H9 (cell line): ENCODE data around the gene ADGRD1. TPM values are rescaled to one million over a fixed set of nuclear protein-coding genes. Genes with fewer than 3 reads are reported as not detected.

Experiments
- DNase-seq: peaks from one replicate; pipeline ENCODE4 v3.0.0-alpha.2; 2017
- H2AFZ ChIP-seq: one replicate; pipeline ENCODE4 v1.6.1; 2013; ENCODE audit warnings: mild to moderate bottlenecking, low read length, control low read depth, moderate library complexity
- H2AK5ac ChIP-seq: 2 replicates; pipeline ENCODE4 v1.6.1; 2013; ENCODE audit warnings: low read length, control low read depth, mixed read lengths; ENCODE audit not compliant: insufficient read length
- H2BK120ac ChIP-seq: one replicate; pipeline ENCODE4 v1.6.1; 2013; ENCODE audit warnings: low read depth, mild to moderate bottlenecking, low read length, control low read depth, inconsistent platforms; ENCODE audit not compliant: poor library complexity, severe bottlenecking
- H2BK12ac ChIP-seq: 2 replicates; pipeline ENCODE4 v1.6.1; 2013; ENCODE audit warnings: low read length, control low read depth, mixed read lengths, low read depth; ENCODE audit not compliant: insufficient read length
- H2BK15ac ChIP-seq: 2 replicates; pipeline ENCODE4 v1.6.1; 2013; ENCODE audit warnings: low read depth, low read length, control low read depth
- H2BK20ac ChIP-seq: one replicate; pipeline ENCODE4 v1.6.1; 2013; ENCODE audit warnings: low read depth, mild to moderate bottlenecking, low read length, control low read depth, inconsistent platforms; ENCODE audit not compliant: poor library complexity, severe bottlenecking
- H2BK5ac ChIP-seq: 2 replicates; pipeline ENCODE4 v1.6.1; 2013; ENCODE audit warnings: low read length, control low read depth, mixed read lengths; ENCODE audit not compliant: insufficient read length
- H3K14ac ChIP-seq: 2 replicates; pipeline ENCODE4 v1.6.1; 2013; ENCODE audit warnings: low read length, control low read depth; ENCODE audit not compliant: insufficient read depth
- H3K18ac ChIP-seq: 2 replicates; pipeline ENCODE4 v1.6.1; 2013; ENCODE audit warnings: low read depth, mild to moderate bottlenecking, mixed read lengths, low read length, control low read depth; ENCODE audit not compliant: insufficient read length
- H3K23ac ChIP-seq: 2 replicates; pipeline ENCODE4 v1.6.1; 2013; ENCODE audit warnings: low read length, control low read depth, mixed read lengths, low read depth; ENCODE audit not compliant: insufficient read length
- H3K23me2 ChIP-seq: 2 replicates; pipeline ENCODE4 v1.6.1; 2013; ENCODE audit warnings: low read depth, mild to moderate bottlenecking, mixed read lengths, low read length, control low read depth; ENCODE audit not compliant: insufficient read length, poor library complexity, severe bottlenecking
- H3K27ac ChIP-seq: 2 replicates; pipeline ENCODE4 v1.5.1; 2013; ENCODE audit warnings: low read length, control low read depth, mixed read lengths, low read depth; ENCODE audit not compliant: insufficient read length
- H3K27me3 ChIP-seq: 2 replicates; pipeline ENCODE4 v1.6.1; 2013; ENCODE audit warnings: low read length, control low read depth, inconsistent platforms; ENCODE audit not compliant: insufficient read depth
- H3K4ac ChIP-seq: 2 replicates; pipeline ENCODE4 v1.6.1; 2013; ENCODE audit warnings: low read depth, mild to moderate bottlenecking, control low read depth, inconsistent platforms, low read length, moderate library complexity
- H3K4me1 ChIP-seq: 2 replicates; pipeline ENCODE4 v1.6.1; 2013; ENCODE audit warnings: low read length, control low read depth, inconsistent platforms; ENCODE audit not compliant: insufficient read depth
- H3K4me2 ChIP-seq: 2 replicates; pipeline ENCODE4 v1.6.1; 2013; ENCODE audit warnings: low read length, control low read depth, mixed read lengths; ENCODE audit not compliant: insufficient read length, insufficient read depth
- H3K56ac ChIP-seq: 2 replicates; pipeline ENCODE4 v1.6.1; 2013; ENCODE audit warnings: low read depth, mild to moderate bottlenecking, mixed read lengths, low read length, control low read depth; ENCODE audit not compliant: insufficient read length
- H3K79me1 ChIP-seq: 2 replicates; pipeline ENCODE4 v1.6.1; 2013; ENCODE audit warnings: low read depth, mild to moderate bottlenecking, moderate library complexity, low read length, control low read depth, inconsistent platforms; ENCODE audit not compliant: insufficient read depth, poor library complexity, severe bottlenecking
- H3K79me2 ChIP-seq: 2 replicates; pipeline ENCODE4 v1.6.1; 2013; ENCODE audit warnings: low read length, control low read depth, inconsistent platforms; ENCODE audit not compliant: insufficient read depth
- H3K9ac ChIP-seq: 2 replicates; pipeline ENCODE4 v1.6.1; 2013; ENCODE audit warnings: low read length, control low read depth, mixed read lengths; ENCODE audit not compliant: insufficient read length; ENCODE audit errors: extremely low read depth
- H3K9me3 ChIP-seq: one replicate; pipeline ENCODE4 v1.6.1; 2013; ENCODE audit warnings: low read depth, low read length, inconsistent platforms; ENCODE audit not compliant: control insufficient read depth
- H3T11ph ChIP-seq: one replicate; pipeline ENCODE4 v1.6.1; 2013; ENCODE audit warnings: mild to moderate bottlenecking, low read length, control low read depth, inconsistent platforms
- H4K20me1 ChIP-seq: one replicate; pipeline ENCODE4 v1.6.1; 2013; ENCODE audit not compliant: control insufficient read depth, insufficient read length, insufficient read depth
- H4K5ac ChIP-seq: 2 replicates; pipeline ENCODE4 v1.6.1; 2013; ENCODE audit warnings: low read depth, mild to moderate bottlenecking, mixed read lengths, low read length, control low read depth; ENCODE audit not compliant: insufficient read length
- H4K8ac ChIP-seq: replicated peaks from 2 replicates; pipeline ENCODE4 v1.6.1; 2013; ENCODE audit warnings: low read length, control low read depth, mixed read lengths, low read depth; ENCODE audit not compliant: insufficient read length
- H4K91ac ChIP-seq: 2 replicates; pipeline ENCODE4 v1.6.1; 2013; ENCODE audit warnings: low read depth, mild to moderate bottlenecking, moderate library complexity, mixed read lengths, low read length, control low read depth; ENCODE audit not compliant: insufficient read length
- H3K27ac Mint-ChIP-seq, 3 experiments: 2 replicates in 2 of 3; 3 replicates in 1 of 3; pipeline ENCODE4 v1.8.0; 2020 to 2021; ENCODE audit warnings: mixed read lengths in 3 of 3, mild to moderate bottlenecking in 1 of 3, moderate library complexity in 1 of 3
- H3K27me3 Mint-ChIP-seq: 2 replicates; pipeline ENCODE4 v1.8.0; 2021; ENCODE audit warnings: low read depth, mild to moderate bottlenecking, moderate library complexity, mixed read lengths
- H3K36me3 Mint-ChIP-seq, 3 experiments: 2 replicates in 2 of 3; 3 replicates in 1 of 3; pipeline ENCODE4 v1.8.0; 2020 to 2021; ENCODE audit warnings: low read depth in 3 of 3, mixed read lengths in 3 of 3; ENCODE audit not compliant: insufficient read depth in 1 of 3
- H3K4me1 Mint-ChIP-seq, 2 experiments: 2 replicates each; pipeline ENCODE4 v1.8.0; 2020; ENCODE audit warnings: mixed read lengths in 2 of 2
- H3K4me3 Mint-ChIP-seq, 2 experiments: 2 replicates in 1 of 2; 3 replicates in 1 of 2; pipeline ENCODE4 v1.8.0; 2020 to 2021; ENCODE audit warnings: mild to moderate bottlenecking in 2 of 2, mixed read lengths in 2 of 2, moderate library complexity in 1 of 2
- H3K9me3 Mint-ChIP-seq, 2 experiments: 2 replicates in 1 of 2; 3 replicates in 1 of 2; pipeline ENCODE4 v1.8.0; 2020; ENCODE audit warnings: mild to moderate bottlenecking in 2 of 2, mixed read lengths in 2 of 2, moderate library complexity in 1 of 2
- WGBS: extraction: QIAGEN DNeasy Blood & Tissue Kit; methylation state at CpG from one replicate; pipeline ENCODE4 v1.1.7; 2013; ENCODE audit warnings: missing lambda C conversion rate, low lambda C conversion rate, mixed read lengths; ENCODE audit not compliant: insufficient read length; ENCODE audit errors: extremely low coverage; 5-methylcytosine and 5-hydroxymethylcytosine counted together
- total RNA-seq: library from RNA; stranded (reverse); gene quantifications from 2 replicates; pipeline ENCODE4 v1.2.1, GENCODE V29; 2021
- TF ChIP-seq, protein P1 (sequence below): fragments of 200-600 bp; sonication (generic); conservative IDR thresholded peaks from 3 replicates; pipeline ENCODE4 v1.8.0; 2021; ENCODE audit warnings: antibody characterized with exemption, mild to moderate bottlenecking

Gene ADGRD1
- total RNA-seq, 1 experiment from 2014 or later: 0.52 TPM

DNA sequence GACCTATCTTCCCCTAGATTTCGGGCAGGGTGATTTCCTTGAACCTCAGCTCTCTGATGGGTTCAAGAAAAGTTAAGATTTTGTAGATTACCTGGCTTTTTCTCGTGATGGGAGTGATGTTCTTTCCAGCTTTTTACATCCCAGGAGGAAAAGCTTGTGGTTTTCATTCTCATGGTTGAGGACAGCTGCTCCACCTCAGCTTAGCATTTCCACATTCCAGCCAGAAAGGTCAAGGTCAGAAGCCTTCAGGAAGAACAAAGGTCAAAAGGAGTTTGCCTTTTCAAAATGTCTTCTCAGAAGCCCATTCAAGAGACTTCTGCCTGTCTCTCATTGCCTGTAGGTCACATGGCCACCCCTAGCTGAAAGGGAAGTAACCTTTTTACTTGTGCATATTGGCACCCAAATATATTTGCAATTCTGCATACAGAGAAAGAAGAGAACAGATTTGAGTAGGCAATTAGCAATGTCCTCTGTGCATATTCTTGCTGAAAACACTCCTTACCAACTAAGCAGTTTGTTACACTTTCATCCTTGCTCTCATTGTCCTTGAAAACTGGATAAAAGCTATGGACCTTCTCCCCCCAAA is 6.6 kb upstream of the ADGRD1 start:
- Histone ChIP-seq H3K79me2 (no peaks in the 10 kb centered on the region), H3T11ph (no peak overlapping the region)
- no peak overlapping the region; a peak in 1 of 5 replicates for H3K4me3 Mint-ChIP-seq

More for the DNA sequence above, 6.6 kb upstream of the ADGRD1 start:
- Histone ChIP-seq H3K27me3 (no peaks in the 10 kb centered on the region), H2AFZ (no peak overlapping the region), H2AK5ac (no peak overlapping the region), H4K91ac (no peak overlapping the region), H2BK20ac (no peak overlapping the region), H4K20me1 (peaks cover 2% of the 10 kb centered on the region), H4K5ac (no peak overlapping the region), H2BK15ac (no peak overlapping the region), H2BK5ac (no peak overlapping the region), H2BK12ac (no peak overlapping the region), H3K9ac (no peak overlapping the region), H3K27ac (no peak overlapping the region), H3K4me2 (no peak overlapping the region), H3K9me3 (peaks cover 4% of the 10 kb centered on the region), H4K8ac (no peak overlapping the region), H3K4ac (no peak overlapping the region), H3K14ac (no peak overlapping the region), H3K23ac (no peak overlapping the region), H3K56ac (no peak overlapping the region), H3K4me1 (peaks cover 5% of the 10 kb centered on the region; the same call in 1 of the 2 replicates), H3K18ac (no peak overlapping the region), H3K79me1 (no peaks in the 10 kb centered on the region), H2BK120ac (no peak overlapping the region), H3K23me2 (no peaks in the 10 kb centered on the region)
- H3K9me3 Mint-ChIP-seq: peaks cover 28 to 29% of the 10 kb centered on the region in 2 experiments
- peaks cover 26 to 34% of the 10 kb centered on the region in 2 experiments for H3K4me1 Mint-ChIP-seq
- H3K36me3 Mint-ChIP-seq: peaks cover 11 to 32% (median 16%) of the 10 kb centered on the region in 3 experiments
- no CpG with 5 or more reads among the region's 2 CpGs for WGBS
- DNase-seq: no peak
- TF ChIP-seq, protein P1, sequence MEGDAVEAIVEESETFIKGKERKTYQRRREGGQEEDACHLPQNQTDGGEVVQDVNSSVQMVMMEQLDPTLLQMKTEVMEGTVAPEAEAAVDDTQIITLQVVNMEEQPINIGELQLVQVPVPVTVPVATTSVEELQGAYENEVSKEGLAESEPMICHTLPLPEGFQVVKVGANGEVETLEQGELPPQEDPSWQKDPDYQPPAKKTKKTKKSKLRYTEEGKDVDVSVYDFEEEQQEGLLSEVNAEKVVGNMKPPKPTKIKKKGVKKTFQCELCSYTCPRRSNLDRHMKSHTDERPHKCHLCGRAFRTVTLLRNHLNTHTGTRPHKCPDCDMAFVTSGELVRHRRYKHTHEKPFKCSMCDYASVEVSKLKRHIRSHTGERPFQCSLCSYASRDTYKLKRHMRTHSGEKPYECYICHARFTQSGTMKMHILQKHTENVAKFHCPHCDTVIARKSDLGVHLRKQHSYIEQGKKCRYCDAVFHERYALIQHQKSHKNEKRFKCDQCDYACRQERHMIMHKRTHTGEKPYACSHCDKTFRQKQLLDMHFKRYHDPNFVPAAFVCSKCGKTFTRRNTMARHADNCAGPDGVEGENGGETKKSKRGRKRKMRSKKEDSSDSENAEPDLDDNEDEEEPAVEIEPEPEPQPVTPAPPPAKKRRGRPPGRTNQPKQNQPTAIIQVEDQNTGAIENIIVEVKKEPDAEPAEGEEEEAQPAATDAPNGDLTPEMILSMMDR: no peak
- peak overlapping the region in 1 of 3 experiments; percentile 46; a peak in 1 of 7 replicates for H3K27ac Mint-ChIP-seq
- H3K27me3 Mint-ChIP-seq: peaks cover 17% of the 10 kb centered on the region
